BLaER1 treated with 17β-estradiol and CSF1 and Interleukin-3, amounts not matched to agents 10 nM and 100 nM (cell line): Measurements from ENCODE around the gene NFE2L2.

Source experiments
- H3K27ac ChIP-seq, 11 experiments: shearing (Covaris generic); formaldehyde crosslinking; 2 replicates each; pipeline ENCODE4 v1.8.1; 2022
- H3K27me3 ChIP-seq, 11 experiments: shearing (Covaris generic); formaldehyde crosslinking; 2 replicates each; pipeline ENCODE4 v1.8.1; 2022
- H3K36me3 ChIP-seq, 11 experiments: shearing (Covaris generic); formaldehyde crosslinking; 2 replicates each; pipeline ENCODE4 v1.8.1; 2022
- H3K4me1 ChIP-seq, 10 experiments: shearing (Covaris generic); formaldehyde crosslinking; 2 replicates each; pipeline ENCODE4 v1.8.1; 2022
- H3K4me2 ChIP-seq, 11 experiments: shearing (Covaris generic); formaldehyde crosslinking; 2 replicates each; pipeline ENCODE4 v1.8.1; 2022
- H3K4me3 ChIP-seq, 10 experiments: shearing (Covaris generic); formaldehyde crosslinking; 2 replicates each; pipeline ENCODE4 v1.8.1; 2022
- H3K9ac ChIP-seq, 11 experiments: shearing (Covaris generic); formaldehyde crosslinking; 2 replicates each; pipeline ENCODE4 v1.8.1; 2022
- H3K9me3 ChIP-seq, 11 experiments: shearing (Covaris generic); formaldehyde crosslinking; replicated peaks in 1 of 11; 2 replicates each; pipeline ENCODE4 v1.8.1; 2022
- H4K20me1 ChIP-seq, 11 experiments: shearing (Covaris generic); formaldehyde crosslinking; 2 replicates each; pipeline ENCODE4 v1.8.1; 2022
- Cebpa-rat ChIP-seq, 11 experiments: shearing (Covaris generic); IDR thresholded peaks; 2 replicates each; pipeline ENCODE4 v1.8.1; 2022

Gene NFE2L2

GRCh38 chr2:177242121-177242987, 22.2 kb downstream of the NFE2L2 start:
- H3K4me2 ChIP-seq, result peak overlapping the region; percentile 49 to 95 (median 60); a peak in 20 of 22 replicates

GRCh38 chr2:177241711-177242120, 22.8 kb downstream of the NFE2L2 start:
- Histone ChIP-seq H3K27me3 (no peaks in the 10 kb centered on the region), H4K20me1 (peaks cover 79 to 100% (median 100%) of the 10 kb centered on the region in 11 experiments), H3K27ac (peak overlapping the region in 6 of 11 experiments; percentile 32 to 88 (median 68); a peak in 9 of 22 replicates), H3K9ac (peak overlapping the region in 5 of 11 experiments; percentile 17 to 76 (median 46); a peak in 6 of 22 replicates), H3K4me3 (peak overlapping the region in 1 of 10 experiments; percentile 33; a peak in 3 of 20 replicates), H3K4me2 (peak overlapping the region; percentile 49 to 95 (median 60)), H3K36me3 (peaks cover 31 to 83% (median 57%) of the 10 kb centered on the region in 11 experiments), H3K4me1 (peaks cover 45 to 98% (median 70%) of the 10 kb centered on the region in 10 experiments), H3K9me3 (no peaks in the 10 kb centered on the region; a peak in 1 of 22 replicates)
- TF ChIP-seq Cebpa-rat (IDR thresholded peaks at IDR 0.05), result no peak

More at GRCh38 chr2:177242121-177242987, 22.2 kb downstream of the NFE2L2 start:
- no peak for TF ChIP-seq Cebpa-rat (IDR thresholded peaks at IDR 0.05)
- Histone ChIP-seq H3K4me3 (peak overlapping the region in 2 of 10 experiments; percentile 6 to 18; a peak in 1 of 20 replicates), H3K9me3 (no peaks in the 10 kb centered on the region; a peak in 1 of 22 replicates), H3K9ac (peak overlapping the region in 4 of 11 experiments; percentile 25 to 76 (median 58); a peak in 8 of 22 replicates), H3K27ac (peak overlapping the region in 5 of 11 experiments; percentile 35 to 88 (median 81); a peak in 7 of 22 replicates), H3K27me3 (no peaks in the 10 kb centered on the region), H3K36me3 (peaks cover 31 to 83% (median 57%) of the 10 kb centered on the region in 11 experiments), H4K20me1 (peaks cover 79 to 100% (median 100%) of the 10 kb centered on the region in 11 experiments), H3K4me1 (peaks cover 45 to 98% (median 72%) of the 10 kb centered on the region in 10 experiments)

DNA sequence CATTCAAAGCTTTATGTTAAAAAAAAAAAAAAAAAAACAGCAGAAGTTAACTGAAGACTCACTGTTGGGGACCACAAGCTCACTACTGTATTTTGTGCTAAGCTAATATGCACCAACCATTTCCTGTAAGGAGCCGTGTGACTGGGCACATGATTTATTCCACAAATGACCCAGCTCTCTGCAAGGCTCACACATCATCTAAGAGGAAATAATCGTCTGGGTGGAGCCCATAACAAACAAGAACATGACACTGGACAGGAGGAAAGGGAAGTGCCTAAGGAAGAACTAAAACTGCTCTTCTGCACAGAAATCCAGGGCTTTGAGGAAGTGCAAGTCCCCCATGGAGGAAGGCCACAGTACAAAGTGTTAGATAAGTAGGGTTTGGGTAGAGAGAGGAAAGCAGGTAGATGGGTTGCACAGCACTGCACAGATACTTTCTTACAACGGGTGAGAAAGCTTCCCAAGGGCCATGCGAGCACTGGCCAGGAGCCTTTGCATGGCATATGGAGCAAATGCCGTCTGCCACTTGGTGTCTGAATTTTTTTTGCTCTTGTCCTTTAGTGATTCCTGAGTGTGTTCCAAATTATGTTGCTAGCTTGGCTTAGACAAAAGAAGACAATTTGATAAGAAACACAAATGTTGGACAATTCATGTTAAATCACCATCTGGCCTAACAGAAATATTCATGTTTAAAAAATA, 24.4 kb downstream of the NFE2L2 start:
- Histone ChIP-seq H3K4me3 (peak overlapping the region in 3 of 10 experiments; percentile 14 to 33 (median 19); a peak in 2 of 20 replicates), H3K27me3 (no peaks in the 10 kb centered on the region), H3K36me3 (peaks cover 47 to 83% (median 64%) of the 10 kb centered on the region in 11 experiments), H3K27ac (peak overlapping the region in 8 of 11 experiments; percentile 15 to 88 (median 68); a peak in 14 of 22 replicates), H3K4me1 (peaks cover 45 to 97% (median 62%) of the 10 kb centered on the region in 10 experiments), H3K9me3 (no peaks in the 10 kb centered on the region), H3K4me2 (peak overlapping the region; percentile 49 to 95 (median 72)), H3K9ac (peak overlapping the region in 6 of 11 experiments; percentile 8 to 76 (median 56); a peak in 8 of 22 replicates), H4K20me1 (peaks cover 79 to 100% (median 100%) of the 10 kb centered on the region in 11 experiments)
- no peak for TF ChIP-seq Cebpa-rat (IDR thresholded peaks at IDR 0.05)

- H3K9me3 ChIP-seq, result no peaks in the 10 kb centered on the region
- H3K27me3 ChIP-seq, result no peaks in the 10 kb centered on the region
- peaks cover 45 to 97% (median 54%) of the 10 kb centered on the region in 10 experiments for H3K4me1 ChIP-seq
- H3K4me3 ChIP-seq, result peak overlapping the region in 3 of 10 experiments; percentile 14 to 32 (median 19); a peak in 1 of 20 replicates
- no peak for TF ChIP-seq Cebpa-rat (IDR thresholded peaks at IDR 0.05)
- H3K4me2 ChIP-seq, result peak overlapping the region in 7 of 11 experiments; percentile 59 to 90 (median 80); a peak in 14 of 22 replicates
- H3K36me3 ChIP-seq, result peaks cover 52 to 83% (median 66%) of the 10 kb centered on the region in 11 experiments
- peak overlapping the region in 8 of 11 experiments; percentile 28 to 82 (median 68); a peak in 15 of 22 replicates for H3K27ac ChIP-seq
- peaks cover 79 to 100% (median 100%) of the 10 kb centered on the region in 11 experiments for H4K20me1 ChIP-seq
- H3K9ac ChIP-seq, result peak overlapping the region in 4 of 11 experiments; percentile 44 to 74 (median 70); a peak in 7 of 22 replicates
Observed at GRCh38 chr2:177239053-177239452, 25.5 kb downstream of the NFE2L2 start.

GRCh38 chr2:177237932-177238331, 26.6 kb downstream of the NFE2L2 start:
- TF ChIP-seq Cebpa-rat (IDR thresholded peaks at IDR 0.05), result no peak
- Histone ChIP-seq H3K9ac (0 out of 22 replicates have a peak overlapping the region, but pooled peaks of 1 of the 11 experiments have one; percentile 74), H3K27ac (peak overlapping the region in 2 of 11 experiments; percentile 75 to 82; a peak in 3 of 22 replicates), H3K4me2 (peak overlapping the region in 3 of 11 experiments; percentile 80 to 90 (median 87); a peak in 6 of 22 replicates), H3K9me3 (no peaks in the 10 kb centered on the region), H3K36me3 (peaks cover 53 to 84% (median 67%) of the 10 kb centered on the region in 11 experiments), H3K4me1 (peaks cover 35 to 93% (median 44%) of the 10 kb centered on the region in 10 experiments), H3K27me3 (no peaks in the 10 kb centered on the region), H3K4me3 (no peak overlapping the region), H4K20me1 (peaks cover 79 to 100% (median 99%) of the 10 kb centered on the region in 11 experiments)

DNA sequence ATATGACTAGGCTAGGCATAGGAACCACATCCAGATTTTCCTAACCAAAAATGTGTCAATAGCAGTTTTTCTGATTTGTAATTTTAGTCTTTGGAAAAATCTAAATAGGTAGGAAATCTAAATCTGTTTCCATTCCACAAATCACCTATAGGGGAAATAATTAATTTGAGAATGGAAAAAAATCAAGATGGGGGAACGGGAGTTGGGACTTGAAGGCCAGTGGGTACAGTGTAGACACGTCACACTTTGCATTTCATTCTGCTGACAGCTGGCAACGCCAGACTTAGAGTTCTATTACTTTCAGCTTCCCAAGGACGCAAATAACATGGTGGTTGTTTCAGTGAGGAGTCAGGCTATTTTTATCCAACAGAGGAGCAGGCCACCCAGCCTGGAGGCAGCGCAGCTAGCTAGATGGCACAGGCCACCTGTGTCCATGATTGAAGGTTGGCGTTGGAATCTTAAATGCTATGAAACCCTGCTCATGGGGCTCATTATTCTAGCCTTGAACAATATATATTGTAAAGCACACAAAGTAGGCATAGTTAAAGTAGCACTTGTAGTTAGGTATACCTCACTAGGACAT, 28.6 kb downstream of the NFE2L2 start:
- no peak for TF ChIP-seq Cebpa-rat (IDR thresholded peaks at IDR 0.05)
- H3K27me3 ChIP-seq, result no peaks in the 10 kb centered on the region
- no peaks in the 10 kb centered on the region for H3K9me3 ChIP-seq
- peak overlapping the region in 2 of 11 experiments; percentile 12 to 34; a peak in 2 of 22 replicates for H3K27ac ChIP-seq
- H3K36me3 ChIP-seq, result peaks cover 67 to 87% (median 81%) of the 10 kb centered on the region in 11 experiments
- peaks cover 83 to 100% (median 98%) of the 10 kb centered on the region in 11 experiments for H4K20me1 ChIP-seq
- no peak overlapping the region for H3K4me3 ChIP-seq
- H3K4me2 ChIP-seq, result peak overlapping the region in 2 of 11 experiments; percentile 87 to 90; a peak in 4 of 22 replicates
- H3K4me1 ChIP-seq, result peaks cover 15 to 82% (median 24%) of the 10 kb centered on the region in 10 experiments
- H3K9ac ChIP-seq, result no peak overlapping the region

- Histone ChIP-seq H3K4me2 (peak overlapping the region in 2 of 11 experiments; percentile 0 to 87; a peak in 2 of 22 replicates), H3K36me3 (peaks cover 83 to 100% (median 97%) of the 10 kb centered on the region in 11 experiments), H3K4me1 (peaks cover 0 to 83% (median 9%) of the 10 kb centered on the region in 10 experiments; a peak in 16 of 20 replicates), H3K4me3 (no peak overlapping the region), H3K9me3 (no peaks in the 10 kb centered on the region), H3K27me3 (no peaks in the 10 kb centered on the region), H3K9ac (no peak overlapping the region), H4K20me1 (peaks cover 86 to 100% (median 97%) of the 10 kb centered on the region in 11 experiments), H3K27ac (peak overlapping the region in 1 of 11 experiments; percentile 14; a peak in 1 of 22 replicates)
- no peak for TF ChIP-seq Cebpa-rat (IDR thresholded peaks at IDR 0.05)
Observed at GRCh38 chr2:177234267-177234666, 30.3 kb downstream of the NFE2L2 start.
